ENCODE measurements around the gene THUMPD3.

DNA sequence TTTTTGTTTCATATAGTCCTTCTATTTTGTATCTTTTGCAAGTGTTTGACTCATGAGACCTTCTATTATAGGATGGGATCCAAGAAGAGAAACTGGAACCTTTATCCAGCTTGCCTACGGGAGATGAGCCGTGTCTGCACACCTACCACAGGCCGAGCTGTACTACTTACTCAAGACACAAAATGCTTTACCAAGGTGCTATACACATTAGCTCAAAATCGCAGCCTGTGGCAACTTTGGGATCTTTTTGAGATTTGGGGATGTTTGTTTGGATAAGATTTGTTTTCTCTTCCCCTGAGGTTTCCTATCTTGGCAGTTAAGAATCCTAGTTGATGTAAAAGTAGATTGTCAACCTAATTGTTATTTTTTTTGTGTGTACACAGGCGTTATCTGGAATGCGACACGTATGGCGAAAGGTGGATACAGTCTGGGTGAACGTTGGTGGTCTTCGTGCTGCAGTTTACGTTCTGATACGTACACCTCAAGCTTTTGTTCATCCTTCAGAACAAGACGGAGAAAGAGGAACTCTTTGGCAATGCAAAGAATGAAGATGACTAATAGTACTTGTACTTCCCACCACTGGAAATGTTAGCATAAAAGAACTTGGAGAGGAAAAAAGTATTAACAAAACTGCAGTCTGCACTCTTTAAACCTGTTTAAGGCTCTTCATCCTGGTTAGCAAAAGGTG is 21.4 kb downstream of the THUMPD3 start:
- TF ChIP-seq SP1 (IDR thresholded peaks at IDR 0.05) = no peak
- no peak for TF ChIP-seq GABPA (IDR thresholded peaks at IDR 0.05 in 1 of 2, conservative IDR thresholded peaks at IDR 0.05 in 1 of 2)
- TF ChIP-seq, protein P1, sequence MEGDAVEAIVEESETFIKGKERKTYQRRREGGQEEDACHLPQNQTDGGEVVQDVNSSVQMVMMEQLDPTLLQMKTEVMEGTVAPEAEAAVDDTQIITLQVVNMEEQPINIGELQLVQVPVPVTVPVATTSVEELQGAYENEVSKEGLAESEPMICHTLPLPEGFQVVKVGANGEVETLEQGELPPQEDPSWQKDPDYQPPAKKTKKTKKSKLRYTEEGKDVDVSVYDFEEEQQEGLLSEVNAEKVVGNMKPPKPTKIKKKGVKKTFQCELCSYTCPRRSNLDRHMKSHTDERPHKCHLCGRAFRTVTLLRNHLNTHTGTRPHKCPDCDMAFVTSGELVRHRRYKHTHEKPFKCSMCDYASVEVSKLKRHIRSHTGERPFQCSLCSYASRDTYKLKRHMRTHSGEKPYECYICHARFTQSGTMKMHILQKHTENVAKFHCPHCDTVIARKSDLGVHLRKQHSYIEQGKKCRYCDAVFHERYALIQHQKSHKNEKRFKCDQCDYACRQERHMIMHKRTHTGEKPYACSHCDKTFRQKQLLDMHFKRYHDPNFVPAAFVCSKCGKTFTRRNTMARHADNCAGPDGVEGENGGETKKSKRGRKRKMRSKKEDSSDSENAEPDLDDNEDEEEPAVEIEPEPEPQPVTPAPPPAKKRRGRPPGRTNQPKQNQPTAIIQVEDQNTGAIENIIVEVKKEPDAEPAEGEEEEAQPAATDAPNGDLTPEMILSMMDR (IDR thresholded peaks at IDR 0.05; ENCODE audit: low read depth, low read length, missing input control) = no peak
- TF ChIP-seq, protein P2, sequence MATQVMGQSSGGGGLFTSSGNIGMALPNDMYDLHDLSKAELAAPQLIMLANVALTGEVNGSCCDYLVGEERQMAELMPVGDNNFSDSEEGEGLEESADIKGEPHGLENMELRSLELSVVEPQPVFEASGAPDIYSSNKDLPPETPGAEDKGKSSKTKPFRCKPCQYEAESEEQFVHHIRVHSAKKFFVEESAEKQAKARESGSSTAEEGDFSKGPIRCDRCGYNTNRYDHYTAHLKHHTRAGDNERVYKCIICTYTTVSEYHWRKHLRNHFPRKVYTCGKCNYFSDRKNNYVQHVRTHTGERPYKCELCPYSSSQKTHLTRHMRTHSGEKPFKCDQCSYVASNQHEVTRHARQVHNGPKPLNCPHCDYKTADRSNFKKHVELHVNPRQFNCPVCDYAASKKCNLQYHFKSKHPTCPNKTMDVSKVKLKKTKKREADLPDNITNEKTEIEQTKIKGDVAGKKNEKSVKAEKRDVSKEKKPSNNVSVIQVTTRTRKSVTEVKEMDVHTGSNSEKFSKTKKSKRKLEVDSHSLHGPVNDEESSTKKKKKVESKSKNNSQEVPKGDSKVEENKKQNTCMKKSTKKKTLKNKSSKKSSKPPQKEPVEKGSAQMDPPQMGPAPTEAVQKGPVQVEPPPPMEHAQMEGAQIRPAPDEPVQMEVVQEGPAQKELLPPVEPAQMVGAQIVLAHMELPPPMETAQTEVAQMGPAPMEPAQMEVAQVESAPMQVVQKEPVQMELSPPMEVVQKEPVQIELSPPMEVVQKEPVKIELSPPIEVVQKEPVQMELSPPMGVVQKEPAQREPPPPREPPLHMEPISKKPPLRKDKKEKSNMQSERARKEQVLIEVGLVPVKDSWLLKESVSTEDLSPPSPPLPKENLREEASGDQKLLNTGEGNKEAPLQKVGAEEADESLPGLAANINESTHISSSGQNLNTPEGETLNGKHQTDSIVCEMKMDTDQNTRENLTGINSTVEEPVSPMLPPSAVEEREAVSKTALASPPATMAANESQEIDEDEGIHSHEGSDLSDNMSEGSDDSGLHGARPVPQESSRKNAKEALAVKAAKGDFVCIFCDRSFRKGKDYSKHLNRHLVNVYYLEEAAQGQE (IDR thresholded peaks at IDR 0.05) = no peak
- TF ChIP-seq, protein P3, sequence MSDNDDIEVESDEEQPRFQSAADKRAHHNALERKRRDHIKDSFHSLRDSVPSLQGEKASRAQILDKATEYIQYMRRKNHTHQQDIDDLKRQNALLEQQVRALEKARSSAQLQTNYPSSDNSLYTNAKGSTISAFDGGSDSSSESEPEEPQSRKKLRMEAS (IDR thresholded peaks at IDR 0.05) = no peak
- TF ChIP-seq JUND (IDR thresholded peaks at IDR 0.05) = no peak
- no peak for TF ChIP-seq RAD21 (IDR thresholded peaks at IDR 0.05)
- TF ChIP-seq RXRA (IDR thresholded peaks at IDR 0.05) = no peak
- TF ChIP-seq TAF1 (conservative IDR thresholded peaks at IDR 0.05) = no peak
- TF ChIP-seq, protein P4, sequence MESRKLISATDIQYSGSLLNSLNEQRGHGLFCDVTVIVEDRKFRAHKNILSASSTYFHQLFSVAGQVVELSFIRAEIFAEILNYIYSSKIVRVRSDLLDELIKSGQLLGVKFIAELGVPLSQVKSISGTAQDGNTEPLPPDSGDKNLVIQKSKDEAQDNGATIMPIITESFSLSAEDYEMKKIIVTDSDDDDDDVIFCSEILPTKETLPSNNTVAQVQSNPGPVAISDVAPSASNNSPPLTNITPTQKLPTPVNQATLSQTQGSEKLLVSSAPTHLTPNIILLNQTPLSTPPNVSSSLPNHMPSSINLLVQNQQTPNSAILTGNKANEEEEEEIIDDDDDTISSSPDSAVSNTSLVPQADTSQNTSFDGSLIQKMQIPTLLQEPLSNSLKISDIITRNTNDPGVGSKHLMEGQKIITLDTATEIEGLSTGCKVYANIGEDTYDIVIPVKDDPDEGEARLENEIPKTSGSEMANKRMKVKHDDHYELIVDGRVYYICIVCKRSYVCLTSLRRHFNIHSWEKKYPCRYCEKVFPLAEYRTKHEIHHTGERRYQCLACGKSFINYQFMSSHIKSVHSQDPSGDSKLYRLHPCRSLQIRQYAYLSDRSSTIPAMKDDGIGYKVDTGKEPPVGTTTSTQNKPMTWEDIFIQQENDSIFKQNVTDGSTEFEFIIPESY (IDR thresholded peaks at IDR 0.05) = no peak
- TF ChIP-seq FOXA1 (IDR thresholded peaks at IDR 0.05) = no peak
